Measurements from ENCODE around the gene RPS10.
"Not testable (repeated sequence)": the region's sequence is repeated elsewhere in the genome, so short reads cannot be mapped to it uniquely, and the experiment has no call there.

- TF ChIP-seq CTCF (IDR thresholded peaks at IDR 0.05; ENCODE audit: insufficient read depth, low read length); POLR2AphosphoS5 (IDR thresholded peaks at IDR 0.05; ENCODE audit: low read depth); REST (IDR thresholded peaks at IDR 0.05; ENCODE audit: insufficient replicate concordance, low read depth): not testable (repeated sequence)
These were observed 18.0 kb downstream of the RPS10 start for GRCh38 chr6:34407915-34408314.

All from HL-60 (cell line).